Measurements from ENCODE around the gene COTL1. TPM values are rescaled to one million over a fixed set of nuclear protein-coding genes. Genes with fewer than 3 reads are reported as not detected.

Gene COTL1
- total RNA-seq, 1 experiment from 2014 or later, result 162 TPM

DNA sequence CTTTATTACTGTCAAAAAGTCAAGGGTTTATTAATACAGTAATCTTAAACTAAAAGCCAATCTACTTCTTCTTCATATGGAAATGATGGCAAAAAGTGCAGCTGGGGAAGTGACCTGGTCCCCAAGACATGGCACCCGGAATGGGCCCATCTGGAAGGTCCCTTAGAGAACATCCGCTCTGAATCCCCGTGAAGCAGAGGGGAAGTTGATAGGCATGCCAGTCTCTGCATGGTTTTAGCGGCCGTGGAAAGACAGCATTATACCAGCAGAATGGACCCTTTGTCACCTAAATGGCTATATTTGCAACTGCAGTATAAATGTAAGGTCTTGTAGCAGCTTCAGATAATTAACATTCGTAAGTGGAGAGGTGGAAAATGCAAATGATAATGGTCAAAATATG is 32.4 kb downstream of the COTL1 start:
- Histone ChIP-seq H3K4me1 (ENCODE audit: low read length) (peaks cover 24% of the 10 kb centered on the region), H3K36me3 (ENCODE audit: insufficient read depth, low read length) (peaks cover 27% of the 10 kb centered on the region), H3K4me2 (ENCODE audit: low read depth, low read length, poor library complexity, severe bottlenecking) (peak overlapping the region; percentile 49), H3K79me2 (ENCODE audit: low read length) (peaks cover 87% of the 10 kb centered on the region), H2AFZ (ENCODE audit: low read length) (no peak overlapping the region), H3K4me3 (ENCODE audit: low read length) (no peak overlapping the region), H3K27me3 (ENCODE audit: low read length) (no peaks in the 10 kb centered on the region), H3K9ac (ENCODE audit: low read length) (no peak overlapping the region), H4K20me1 (ENCODE audit: insufficient read depth, low read depth, low read length) (peaks cover 23% of the 10 kb centered on the region), H3K9me3 (ENCODE audit: low read length) (no peaks in the 10 kb centered on the region), H3K9me2 (replicated peaks; ENCODE audit: insufficient read depth, low read length) (no peaks in the 10 kb centered on the region), H3K27ac (ENCODE audit: low read length) (peak overlapping the region; percentile 64)
- no peak for DNase-seq

GRCh38 chr16:84584678-84585077 is 33.2 kb downstream of the COTL1 start:
- Histone ChIP-seq H3K9me3 (ENCODE audit: low read length) (no peaks in the 10 kb centered on the region), H3K27ac (ENCODE audit: low read length) (peak overlapping the region; percentile 64; the same call in 1 of the 2 replicates), H3K36me3 (ENCODE audit: insufficient read depth, low read length) (peaks cover 19% of the 10 kb centered on the region; the same call in 1 of the 2 replicates), H3K27me3 (ENCODE audit: low read length) (no peaks in the 10 kb centered on the region), H3K4me3 (ENCODE audit: low read length) (no peak overlapping the region), H3K9me2 (replicated peaks; ENCODE audit: insufficient read depth, low read length) (no peaks in the 10 kb centered on the region), H3K79me2 (ENCODE audit: low read length) (peaks cover 87% of the 10 kb centered on the region), H2AFZ (ENCODE audit: low read length) (no peak overlapping the region), H3K9ac (ENCODE audit: low read length) (no peak overlapping the region), H3K4me1 (ENCODE audit: low read length) (peaks cover 24% of the 10 kb centered on the region), H4K20me1 (ENCODE audit: insufficient read depth, low read depth, low read length) (peaks cover 23% of the 10 kb centered on the region), H3K4me2 (ENCODE audit: low read depth, low read length, poor library complexity, severe bottlenecking) (no peak overlapping the region)
- DNase-seq, result no peak

DNA sequence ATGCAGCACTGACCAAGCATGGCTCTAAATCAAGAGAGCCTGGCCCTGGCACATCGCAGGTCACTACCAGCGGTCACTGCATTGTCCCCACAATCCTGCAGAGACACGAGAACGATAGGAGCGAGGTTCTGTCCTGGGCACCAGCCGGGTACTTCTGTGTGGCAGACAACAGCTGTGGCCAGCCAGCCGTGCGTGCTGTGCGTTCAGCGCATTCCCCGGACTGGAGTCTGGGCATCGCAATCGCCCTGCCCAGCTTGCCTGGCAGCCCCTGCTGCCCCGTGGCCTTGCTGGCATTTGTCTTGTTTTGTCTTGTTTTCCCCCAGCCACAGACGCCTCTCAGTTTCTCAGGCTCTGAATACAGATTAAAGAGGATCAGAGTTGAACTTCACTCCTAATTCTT is 33.9 kb downstream of the COTL1 start:
- Histone ChIP-seq H3K9ac (ENCODE audit: low read length) (no peak overlapping the region), H3K4me1 (ENCODE audit: low read length) (peaks cover 24% of the 10 kb centered on the region)

GRCh38 chr16:84582958-84583516 is 34.8 kb downstream of the COTL1 start:
- Histone ChIP-seq H3K79me2 (ENCODE audit: low read length) (peaks cover 89% of the 10 kb centered on the region), H3K36me3 (ENCODE audit: insufficient read depth, low read length) (peaks cover 17% of the 10 kb centered on the region; the same call in 1 of the 2 replicates), H3K27ac (ENCODE audit: low read length) (no peak overlapping the region)

More for the DNA sequence above, 33.9 kb downstream of the COTL1 start:
- DNase-seq, result no peak
- H2AFZ ChIP-seq (ENCODE audit: low read length), result no peak overlapping the region
- peaks cover 23% of the 10 kb centered on the region for H4K20me1 ChIP-seq (ENCODE audit: insufficient read depth, low read depth, low read length)
- peaks cover 88% of the 10 kb centered on the region for H3K79me2 ChIP-seq (ENCODE audit: low read length)
- H3K27me3 ChIP-seq (ENCODE audit: low read length), result no peaks in the 10 kb centered on the region
- peaks cover 17% of the 10 kb centered on the region; the same call in 1 of the 2 replicates for H3K36me3 ChIP-seq (ENCODE audit: insufficient read depth, low read length)
- H3K4me3 ChIP-seq (ENCODE audit: low read length), result no peak overlapping the region
- H3K27ac ChIP-seq (ENCODE audit: low read length), result no peak overlapping the region
- H3K4me2 ChIP-seq (ENCODE audit: low read depth, low read length, poor library complexity, severe bottlenecking), result no peak overlapping the region
- no peaks in the 10 kb centered on the region for H3K9me3 ChIP-seq (ENCODE audit: low read length)
- no peaks in the 10 kb centered on the region for H3K9me2 ChIP-seq (replicated peaks; ENCODE audit: insufficient read depth, low read length)

DNA sequence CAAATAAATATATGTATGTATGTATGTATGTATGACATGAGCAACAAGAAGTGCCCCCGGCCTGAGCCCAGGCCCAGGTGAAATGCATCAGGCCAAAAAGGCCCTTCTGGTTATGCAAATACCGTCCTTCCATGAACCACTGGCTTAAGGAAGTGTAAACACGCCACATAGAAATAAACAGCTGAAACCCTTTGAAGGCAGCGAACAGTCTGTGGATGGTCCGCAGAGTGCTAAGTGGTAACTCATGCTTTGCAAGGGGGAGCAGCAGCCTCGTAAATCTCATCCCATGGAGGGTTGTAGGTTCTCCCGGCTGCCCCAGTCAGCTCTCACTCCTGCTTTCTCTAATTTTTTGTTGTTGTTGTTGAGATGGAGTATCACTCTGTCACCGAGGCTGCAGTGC is 36.7 kb downstream of the COTL1 start:
- Histone ChIP-seq H3K27ac (ENCODE audit: low read length) (no peak overlapping the region), H3K9me2 (replicated peaks; ENCODE audit: insufficient read depth, low read length) (no peaks in the 10 kb centered on the region), H3K9me3 (ENCODE audit: low read length) (no peaks in the 10 kb centered on the region), H3K79me2 (ENCODE audit: low read length) (peaks cover 95% of the 10 kb centered on the region), H3K4me2 (ENCODE audit: low read depth, low read length, poor library complexity, severe bottlenecking) (no peak overlapping the region), H3K36me3 (ENCODE audit: insufficient read depth, low read length) (peaks cover 16% of the 10 kb centered on the region; the same call in 1 of the 2 replicates), H3K4me3 (ENCODE audit: low read length) (no peak overlapping the region), H4K20me1 (ENCODE audit: insufficient read depth, low read depth, low read length) (peaks cover 39% of the 10 kb centered on the region), H3K27me3 (ENCODE audit: low read length) (no peaks in the 10 kb centered on the region), H2AFZ (ENCODE audit: low read length) (no peak overlapping the region), H3K9ac (ENCODE audit: low read length) (no peak overlapping the region), H3K4me1 (ENCODE audit: low read length) (peaks cover 11% of the 10 kb centered on the region)
- no peak for DNase-seq

More at GRCh38 chr16:84582958-84583516, 34.8 kb downstream of the COTL1 start:
- Histone ChIP-seq H2AFZ (ENCODE audit: low read length) (no peak overlapping the region), H3K9ac (ENCODE audit: low read length) (no peak overlapping the region), H3K9me3 (ENCODE audit: low read length) (no peaks in the 10 kb centered on the region), H3K9me2 (replicated peaks; ENCODE audit: insufficient read depth, low read length) (no peaks in the 10 kb centered on the region), H3K4me3 (ENCODE audit: low read length) (no peak overlapping the region), H4K20me1 (ENCODE audit: insufficient read depth, low read depth, low read length) (peaks cover 32% of the 10 kb centered on the region), H3K4me2 (ENCODE audit: low read depth, low read length, poor library complexity, severe bottlenecking) (no peak overlapping the region), H3K4me1 (ENCODE audit: low read length) (peaks cover 24% of the 10 kb centered on the region), H3K27me3 (ENCODE audit: low read length) (no peaks in the 10 kb centered on the region)
- no peak for DNase-seq

GRCh38 chr16:84579936-84580335 is 37.9 kb downstream of the COTL1 start:
- H3K9me3 ChIP-seq (ENCODE audit: low read length), result no peaks in the 10 kb centered on the region
- peaks cover 41% of the 10 kb centered on the region for H4K20me1 ChIP-seq (ENCODE audit: insufficient read depth, low read depth, low read length)
- no peaks in the 10 kb centered on the region for H3K9me2 ChIP-seq (replicated peaks; ENCODE audit: insufficient read depth, low read length)
- H3K9ac ChIP-seq (ENCODE audit: low read length), result no peak overlapping the region
- H2AFZ ChIP-seq (ENCODE audit: low read length), result no peak overlapping the region
- peaks cover 9% of the 10 kb centered on the region; the same call in 1 of the 2 replicates for H3K36me3 ChIP-seq (ENCODE audit: insufficient read depth, low read length)
- no peak for DNase-seq
- H3K4me3 ChIP-seq (ENCODE audit: low read length), result no peak overlapping the region
- H3K27me3 ChIP-seq (ENCODE audit: low read length), result no peaks in the 10 kb centered on the region
- H3K27ac ChIP-seq (ENCODE audit: low read length), result no peak overlapping the region
- peaks cover 90% of the 10 kb centered on the region for H3K79me2 ChIP-seq (ENCODE audit: low read length)
- no peak overlapping the region for H3K4me2 ChIP-seq (ENCODE audit: low read depth, low read length, poor library complexity, severe bottlenecking)
- H3K4me1 ChIP-seq (ENCODE audit: low read length), result no peaks in the 10 kb centered on the region; the same call in 1 of the 2 replicates

DNA sequence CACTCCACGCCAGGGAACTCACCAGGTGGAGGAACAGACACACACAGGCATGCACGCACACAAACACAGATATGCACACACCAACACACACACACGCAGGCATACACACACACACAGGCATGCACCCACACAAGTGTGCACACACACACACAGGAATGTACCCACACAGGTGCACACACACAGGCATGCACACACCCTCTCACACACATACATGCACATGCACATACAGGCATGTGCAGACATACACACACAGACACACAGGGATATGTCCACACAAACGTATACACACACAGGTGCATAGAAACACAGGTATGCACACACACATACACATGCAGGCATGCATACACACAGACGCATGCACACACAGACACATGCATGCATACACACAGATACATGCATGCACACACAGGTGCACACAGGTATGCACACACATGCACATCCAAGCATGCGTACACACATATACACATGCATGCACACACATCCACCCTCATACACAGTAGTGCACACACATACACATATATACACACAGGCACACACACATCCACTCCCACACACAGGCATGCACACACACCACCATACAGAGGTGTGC is 39.2 kb downstream of the COTL1 start:
- H3K9ac ChIP-seq (ENCODE audit: low read length), result no peak overlapping the region
- H3K79me2 ChIP-seq (ENCODE audit: low read length), result peaks cover 86% of the 10 kb centered on the region
- no peaks in the 10 kb centered on the region for H3K9me3 ChIP-seq (ENCODE audit: low read length)
- DNase-seq, result no peak
- H2AFZ ChIP-seq (ENCODE audit: low read length), result no peak overlapping the region
- H3K36me3 ChIP-seq (ENCODE audit: insufficient read depth, low read length), result no peaks in the 10 kb centered on the region
- H4K20me1 ChIP-seq (ENCODE audit: insufficient read depth, low read depth, low read length), result peaks cover 28% of the 10 kb centered on the region
- H3K4me3 ChIP-seq (ENCODE audit: low read length), result no peak overlapping the region
- no peaks in the 10 kb centered on the region for H3K27me3 ChIP-seq (ENCODE audit: low read length)
- H3K27ac ChIP-seq (ENCODE audit: low read length), result no peak overlapping the region
- H3K4me1 ChIP-seq (ENCODE audit: low read length), result no peaks in the 10 kb centered on the region
- H3K4me2 ChIP-seq (ENCODE audit: low read depth, low read length, poor library complexity, severe bottlenecking), result no peak overlapping the region
- H3K9me2 ChIP-seq (replicated peaks; ENCODE audit: insufficient read depth, low read length), result no peaks in the 10 kb centered on the region

DNA sequence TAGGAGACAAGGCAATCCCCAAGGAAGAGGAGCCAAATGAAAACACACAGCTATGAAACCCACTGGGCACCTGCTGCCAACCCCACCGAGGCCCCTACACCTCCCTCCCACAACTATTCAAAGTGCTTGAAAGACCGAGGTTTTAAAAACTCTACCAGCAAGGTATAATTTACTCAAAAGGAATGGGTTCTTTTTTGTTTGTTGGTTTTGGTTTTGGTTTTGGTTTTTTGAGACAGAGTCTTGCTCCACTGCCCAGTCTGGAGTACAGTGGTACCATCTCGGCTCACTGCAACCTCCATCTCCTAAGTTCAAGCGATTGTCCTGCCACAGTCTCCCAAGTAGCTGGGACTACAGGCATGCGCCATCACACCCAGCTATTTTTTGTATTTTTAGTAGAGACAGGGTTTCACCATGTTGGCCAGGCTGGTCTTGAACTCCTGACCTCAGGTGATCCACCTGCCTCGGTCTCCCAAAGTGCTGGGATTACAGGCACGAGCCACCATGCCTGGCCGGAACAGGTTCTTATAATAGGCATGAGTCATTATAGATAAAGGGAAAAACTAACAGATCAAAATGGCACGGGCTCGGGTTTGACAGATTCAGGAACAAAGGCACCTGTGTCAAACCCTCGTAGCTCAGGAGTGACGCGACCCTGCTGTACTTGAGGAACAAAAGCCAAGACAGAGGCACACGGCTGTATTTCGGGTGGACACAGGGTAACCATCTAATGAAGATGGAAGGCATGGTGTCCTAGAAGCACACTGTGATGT is 40.7 kb downstream of the COTL1 start:
- no peaks in the 10 kb centered on the region for H3K9me2 ChIP-seq (replicated peaks; ENCODE audit: insufficient read depth, low read length)
- no peak overlapping the region for H3K27ac ChIP-seq (ENCODE audit: low read length)
- no peak overlapping the region for H3K4me3 ChIP-seq (ENCODE audit: low read length)
- H3K4me1 ChIP-seq (ENCODE audit: low read length), result no peaks in the 10 kb centered on the region
- H3K9ac ChIP-seq (ENCODE audit: low read length), result no peak overlapping the region
- H3K79me2 ChIP-seq (ENCODE audit: low read length), result peaks cover 78% of the 10 kb centered on the region
- no peak overlapping the region for H2AFZ ChIP-seq (ENCODE audit: low read length)
- H3K36me3 ChIP-seq (ENCODE audit: insufficient read depth, low read length), result 0 out of 2 replicates have a peak, but pooled peaks cover under 1% of the 10 kb centered on the region
- H3K4me2 ChIP-seq (ENCODE audit: low read depth, low read length, poor library complexity, severe bottlenecking), result no peak overlapping the region
- H3K9me3 ChIP-seq (ENCODE audit: low read length), result no peaks in the 10 kb centered on the region
- H4K20me1 ChIP-seq (ENCODE audit: insufficient read depth, low read depth, low read length), result peaks cover 24% of the 10 kb centered on the region
- H3K27me3 ChIP-seq (ENCODE audit: low read length), result no peaks in the 10 kb centered on the region
- DNase-seq, result no peak

All from Karpas-422 (cell line).